Osteocyte (in vitro differentiated cells): ENCODE results near the gene FGF11. TPM values are rescaled to one million over a fixed set of nuclear protein-coding genes. Genes with fewer than 3 reads are reported as not detected.
"Not testable (repeated sequence)": the region's sequence is repeated elsewhere in the genome, so short reads cannot be mapped to it uniquely, and the experiment has no call there.

Experiments used
- DNase-seq: peaks from one replicate; pipeline ENCODE4 v3.0.0; 2021; ENCODE audit warnings: mixed read lengths; ENCODE audit not compliant: unreplicated experiment; ENCODE audit errors: extremely low spot score
- H3K27ac Mint-ChIP-seq: one replicate; pipeline ENCODE4 v1.8.0; 2021; ENCODE audit warnings: mild to moderate bottlenecking, mixed read lengths; ENCODE audit not compliant: unreplicated experiment
- H3K27me3 Mint-ChIP-seq: one replicate; pipeline ENCODE4 v1.8.0; 2021; ENCODE audit warnings: mixed read lengths; ENCODE audit not compliant: unreplicated experiment
- H3K36me3 Mint-ChIP-seq: one replicate; pipeline ENCODE4 v1.8.0; 2021; ENCODE audit warnings: mixed read lengths; ENCODE audit not compliant: unreplicated experiment
- H3K4me1 Mint-ChIP-seq: one replicate; pipeline ENCODE4 v1.8.0; 2021; ENCODE audit warnings: mixed read lengths; ENCODE audit not compliant: unreplicated experiment
- H3K4me3 Mint-ChIP-seq: one replicate; pipeline ENCODE4 v1.8.0; 2021; ENCODE audit warnings: mild to moderate bottlenecking, moderate library complexity, mixed read lengths; ENCODE audit not compliant: unreplicated experiment
- H3K9me3 Mint-ChIP-seq: one replicate; pipeline ENCODE4 v1.8.0; 2021; ENCODE audit warnings: mixed read lengths; ENCODE audit not compliant: unreplicated experiment
- CTCF ChIP-seq: fragments of 200-600 bp; sonication (generic); IDR thresholded peaks from 2 replicates; pipeline ENCODE4 v1.5.0; 2021; ENCODE audit warnings: antibody characterized with exemption, mild to moderate bottlenecking, moderate library complexity
- total RNA-seq: library from RNA; stranded (reverse); gene quantifications from 2 replicates; pipeline ENCODE4 v1.2.1, GENCODE V29; 2021

FGF11 gene
- total RNA-seq, 1 donor from 2014 or later: 1.3 TPM

GRCh38 chr17:7477392-7478275 is 38.3 kb downstream of the FGF11 start:
- Mint-ChIP-seq H3K9me3 (no peaks in the 10 kb centered on the region), H3K4me3 (peak overlapping the region; percentile 79), H3K4me1 (peaks cover 48% of the 10 kb centered on the region), H3K27ac (peak overlapping the region; percentile 92), H3K27me3 (no peaks in the 10 kb centered on the region), H3K36me3 (peaks cover 4% of the 10 kb centered on the region)
- no peak for DNase-seq
- TF ChIP-seq CTCF: no peak

GRCh38 chr17:7478276-7479212 is 39.2 kb downstream of the FGF11 start:
- no peak for DNase-seq
- TF ChIP-seq CTCF: no peak
- H3K27me3 Mint-ChIP-seq: no peaks in the 10 kb centered on the region
- H3K9me3 Mint-ChIP-seq: no peaks in the 10 kb centered on the region
- H3K36me3 Mint-ChIP-seq: peaks cover 4% of the 10 kb centered on the region
- H3K4me3 Mint-ChIP-seq: peak overlapping the region; percentile 79
- peaks cover 57% of the 10 kb centered on the region for H3K4me1 Mint-ChIP-seq
- peak overlapping the region; percentile 92 for H3K27ac Mint-ChIP-seq

GRCh38 chr17:7479213-7480088 is 40.1 kb downstream of the FGF11 start, which contains the start of gene ZBTB4:
TSS of gene ZBTB4 (minus strand) at chr17:7479631. CDS start at chr17:7466801, 12,830 bp downstream.
- Mint-ChIP-seq H3K27ac (peak within 1 kb of the TSS; percentile 95), H3K27me3 (no peaks in the 10 kb centered on the region), H3K4me3 (peak within 1 kb of the TSS; percentile 84), H3K4me1 (peaks cover 58% of the 10 kb centered on the region), H3K9me3 (no peaks in the 10 kb centered on the region), H3K36me3 (peaks cover 4% of the 10 kb centered on the region)
- DNase-seq: no peak
- TF ChIP-seq CTCF: no peak

GRCh38 chr17:7480089-7480384 is 40.7 kb downstream of the FGF11 start:
- Mint-ChIP-seq H3K4me1 (peaks cover 61% of the 10 kb centered on the region), H3K27me3 (no peaks in the 10 kb centered on the region)

GRCh38 chr17:7481275-7481674 is 42.0 kb downstream of the FGF11 start, which contains the start of gene SLC35G6:
TSS of gene SLC35G6 (plus strand) at chr17:7481446. CDS start at chr17:7481517, 71 bp downstream.
- Mint-ChIP-seq H3K4me1 (peaks cover 63% of the 10 kb centered on the region), H3K4me3 (peak within 1 kb of the TSS; percentile 84), H3K27ac (peak within 1 kb of the TSS; percentile 100)
- H3K9me3 Mint-ChIP-seq, H3K27me3 Mint-ChIP-seq, DNase-seq, H3K36me3 Mint-ChIP-seq: not testable (repeated sequence)

More at GRCh38 chr17:7480089-7480384, 40.7 kb downstream of the FGF11 start:
- H3K4me3 Mint-ChIP-seq: peak overlapping the region; percentile 84
- DNase-seq: no peak
- H3K27ac Mint-ChIP-seq: peak overlapping the region; percentile 95
- H3K36me3 Mint-ChIP-seq: peaks cover 4% of the 10 kb centered on the region
- H3K9me3 Mint-ChIP-seq: no peaks in the 10 kb centered on the region
- no peak for TF ChIP-seq CTCF

GRCh38 chr17:7481842-7482741 is 42.8 kb downstream of the FGF11 start:
- Mint-ChIP-seq H3K27ac (peak overlapping the region; percentile 100), H3K4me1 (peaks cover 63% of the 10 kb centered on the region), H3K4me3 (peak overlapping the region; percentile 91)
- not testable (repeated sequence) for H3K27me3 Mint-ChIP-seq, DNase-seq, H3K36me3 Mint-ChIP-seq, H3K9me3 Mint-ChIP-seq

GRCh38 chr17:7482742-7483088 is 43.4 kb downstream of the FGF11 start:
- H3K4me1 Mint-ChIP-seq: peaks cover 63% of the 10 kb centered on the region
- H3K36me3 Mint-ChIP-seq, H3K9me3 Mint-ChIP-seq, H3K27me3 Mint-ChIP-seq, DNase-seq: not testable (repeated sequence)
- H3K27ac Mint-ChIP-seq: peak overlapping the region; percentile 100
- peak overlapping the region; percentile 91 for H3K4me3 Mint-ChIP-seq
